Pancreas (tissue), 10 donors: ENCODE results near the gene TFEB. TPM values are rescaled to one million over a fixed set of nuclear protein-coding genes. Genes with fewer than 3 reads are reported as not detected.

Source experiments
- ATAC-seq, 4 donors: fragments of 200-7000 bp; cut with Tn5 transposase; one replicate each; pipeline versions ENCODE4 v1.8.0 to v1.9.1; 2020; ENCODE audit warnings: mild to moderate bottlenecking in 4 of 4, moderate library complexity in 4 of 4
- DNase-seq, 6 donors: peaks; one replicate each; pipeline ENCODE4 v3.0.0-alpha.2; 2020
- FAIRE-seq: peaks from 2 replicates; lab custom pipeline; 2012; peaks lifted over from hg19 to GRCh38; lab: Jason Lieb, UNC
- H3K27ac ChIP-seq, 4 donors: fragments of 200-600 bp; sonication (generic); 1 replicate in 3 of 4; 2 replicates in 1 of 4; pipeline versions ENCODE4 v1.5.0 to v1.8.0; 2020
- H3K27me3 ChIP-seq, 4 donors: fragments of 200-600 bp; one replicate each; pipeline ENCODE4 v1.8.0; 2021
- H3K36me3 ChIP-seq, 3 donors: fragments of 200-600 bp; sonication (generic) in 1 of 3; one replicate each; pipeline versions ENCODE4 v1.5.0 to v1.8.0; 2020 to 2021
- H3K4me1 ChIP-seq, 3 donors: fragments of 200-600 bp; one replicate each; pipeline ENCODE4 v1.8.0; 2021
- H3K4me3 ChIP-seq, 4 donors: fragments of 200-600 bp; sonication (generic) in 2 of 4; one replicate each; pipeline versions ENCODE4 v1.5.0 to v1.8.0; 2020 to 2021
- H3K9me3 ChIP-seq, 4 donors: fragments of 200-600 bp; one replicate each; pipeline ENCODE4 v1.8.0; 2021
- WGBS, 2 donors: extraction: QIAGEN DNeasy Blood & Tissue Kit; methylation state at CpG; one replicate each; pipeline ENCODE4 v1.1.7; 2013; 5-methylcytosine and 5-hydroxymethylcytosine counted together
- intact Hi-C, 3 donors: fragments of 100-400 bp; cut with DNase I; formaldehyde crosslinking; loops; one replicate each; pipeline versions ENCODE4 v1.11.1 to v1.14.2; 2022
- polyA plus RNA-seq, 2 donors: library from polyadenylated mRNA; stranded (reverse); fragments of 200-250 nt; gene quantifications; one replicate each; pipeline ENCODE4 v1.2.3, GENCODE V29; 2013
- total RNA-seq, 6 donors: library from RNA; stranded (reverse); fragmentation: NEBNext Ultra II Directional in 4 of 6; extraction: Animal tissue kit (Norgen Biotek cat#: 25700) in 4 of 6; gene quantifications; one replicate each; pipeline versions ENCODE4 v1.2.1 to v1.2.4, GENCODE V29; 2021 to 2023
- TF ChIP-seq, protein P1 (sequence below), 4 donors: fragments of 200-600 bp; sonication (generic) in 3 of 4; IDR thresholded peaks; one replicate each; pipeline versions ENCODE4 v1.5.0 to v1.8.0; 2021; ENCODE audit warnings: antibody characterized with exemption in 4 of 4
- donor health status: healthy with polysubstance abuse.
- donor health status: DM: no; HTN: no; CAD: no; lungs with moderate emphysema.
- donor health status: DM: no; HTN: no; CAD: no.
- donor health status: control.
- donor health status: control.
- donor health status: Bipolar disorder and iron deficiency.
- donor health status: DM: yes; HTN: yes; CAD: no.
- donor health status: DM: no; HTN: no; CAD: no.
- donor health status: DM: no; HTN: no; CAD: no.
- donor health status: DM: yes; HTN: yes; CAD: no.

TFEB gene
- total and polyA plus RNA-seq, 8 donors, result 6.5 to 49.4 (median 11.6) TPM

DNA sequence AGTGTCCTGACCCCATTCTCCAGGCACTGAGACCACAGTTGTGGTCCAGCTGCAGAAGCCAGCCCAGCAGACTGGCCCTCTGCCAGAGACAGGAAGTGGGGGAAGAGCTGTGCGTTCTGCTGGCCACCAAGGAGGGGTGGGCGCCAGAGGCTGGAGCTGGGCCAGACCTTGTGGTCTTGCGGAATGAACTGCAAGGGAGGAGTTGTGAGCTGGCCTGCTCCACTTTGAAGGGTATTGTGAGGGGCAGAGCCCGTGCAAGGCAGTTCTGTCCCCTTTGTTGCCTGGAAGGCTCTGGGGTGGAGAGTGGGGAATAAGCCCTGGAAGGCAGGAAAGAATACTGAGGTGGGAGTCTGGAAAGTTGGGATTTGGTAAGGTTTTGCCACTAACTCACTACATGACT, 100.8 kb downstream of the TFEB start:
- FAIRE-seq, result no peak
- Histone ChIP-seq H3K27me3 (peaks cover 0 to 14% (median 0%) of the 10 kb centered on the region in 4 donors), H3K36me3 (no peaks in the 10 kb centered on the region), H3K4me1 (peaks cover 3 to 5% (median 5%) of the 10 kb centered on the region in 3 donors), H3K9me3 (no peaks in the 10 kb centered on the region), H3K4me3 (no peak overlapping the region), H3K27ac (no peak overlapping the region)
- WGBS, 2 donors, result 62 to 64% methylated on average over 4 of the region's 4 CpGs
- TF ChIP-seq, protein P1, sequence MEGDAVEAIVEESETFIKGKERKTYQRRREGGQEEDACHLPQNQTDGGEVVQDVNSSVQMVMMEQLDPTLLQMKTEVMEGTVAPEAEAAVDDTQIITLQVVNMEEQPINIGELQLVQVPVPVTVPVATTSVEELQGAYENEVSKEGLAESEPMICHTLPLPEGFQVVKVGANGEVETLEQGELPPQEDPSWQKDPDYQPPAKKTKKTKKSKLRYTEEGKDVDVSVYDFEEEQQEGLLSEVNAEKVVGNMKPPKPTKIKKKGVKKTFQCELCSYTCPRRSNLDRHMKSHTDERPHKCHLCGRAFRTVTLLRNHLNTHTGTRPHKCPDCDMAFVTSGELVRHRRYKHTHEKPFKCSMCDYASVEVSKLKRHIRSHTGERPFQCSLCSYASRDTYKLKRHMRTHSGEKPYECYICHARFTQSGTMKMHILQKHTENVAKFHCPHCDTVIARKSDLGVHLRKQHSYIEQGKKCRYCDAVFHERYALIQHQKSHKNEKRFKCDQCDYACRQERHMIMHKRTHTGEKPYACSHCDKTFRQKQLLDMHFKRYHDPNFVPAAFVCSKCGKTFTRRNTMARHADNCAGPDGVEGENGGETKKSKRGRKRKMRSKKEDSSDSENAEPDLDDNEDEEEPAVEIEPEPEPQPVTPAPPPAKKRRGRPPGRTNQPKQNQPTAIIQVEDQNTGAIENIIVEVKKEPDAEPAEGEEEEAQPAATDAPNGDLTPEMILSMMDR (IDR thresholded peaks at IDR 0.05), result no peak
- DNase-seq, result peak in 1 of 6 donors; percentile 50
- no peak for ATAC-seq
- intact Hi-C loops, result no loop called here

Other genes starting within 250 kb of the TFEB start
- 10 to 100 TPM; 23.1 to 28.3 (median 25.3) TPM for gene FOXP4, start 189.2 kb downstream of the TFEB start, total RNA-seq
- gene FOXP4, start 189.2 kb downstream of the TFEB start, polyA plus RNA-seq, result 10 to 100 TPM; 27.4 to 29.3 TPM
- gene MDFI, start 97.1 kb downstream of the TFEB start, total RNA-seq, result 1 to 10 TPM in 5 of 6 donors, under 1 TPM in 1; 0.46 to 7.4 (median 1.8) TPM
- gene MDFI, start 97.1 kb downstream of the TFEB start, polyA plus RNA-seq, result 1 to 10 TPM; 2.0 to 5.6 TPM
- gene PGC, start 11.8 kb upstream of the TFEB start, total RNA-seq, result 10 to 100 TPM in 1 of 6 donors, 1 to 10 TPM in 5; 1.0 to 24.4 (median 3.2) TPM
- 10 to 100 TPM in 1 of 2 donors, 1 to 10 TPM in 1; 1.5 to 33.6 TPM for gene PGC, start 11.8 kb upstream of the TFEB start, polyA plus RNA-seq
- gene FRS3, start 44.3 kb upstream of the TFEB start, total RNA-seq, result 1 to 10 TPM; 2.1 to 5.2 (median 2.7) TPM
- gene FRS3, start 44.3 kb upstream of the TFEB start, polyA plus RNA-seq, result 1 to 10 TPM; 6.6 to 7.8 TPM
- 1 to 10 TPM in 4 of 6 donors, under 1 TPM in 2; 0.88 to 5.7 (median 1.3) TPM for gene PRICKLE4, start 45.2 kb upstream of the TFEB start, total RNA-seq
- 1 to 10 TPM; 2.6 to 2.7 TPM for gene PRICKLE4, start 45.2 kb upstream of the TFEB start, polyA plus RNA-seq
- gene TOMM6, start 52.1 kb upstream of the TFEB start, total RNA-seq, result 10 to 100 TPM; 48.6 to 86.2 (median 66.8) TPM
- 100 to 1,000 TPM; 123 to 196 TPM for gene TOMM6, start 52.1 kb upstream of the TFEB start, polyA plus RNA-seq
- gene USP49, start 159.8 kb upstream of the TFEB start, total RNA-seq, result 1 to 10 TPM in 5 of 6 donors, under 1 TPM in 1; 0.98 to 2.4 (median 1.4) TPM
- 1 to 10 TPM; 1.5 TPM for gene USP49, start 159.8 kb upstream of the TFEB start, polyA plus RNA-seq
- 10 to 100 TPM in 1 of 6 donors, 1 to 10 TPM in 5; 5.8 to 13.1 (median 8.7) TPM for gene MED20, start 185.5 kb upstream of the TFEB start, total RNA-seq
- 1 to 10 TPM; 5.3 to 9.3 TPM for gene MED20, start 185.5 kb upstream of the TFEB start, polyA plus RNA-seq
- gene BYSL, start 185.9 kb upstream of the TFEB start, total RNA-seq, result 10 to 100 TPM in 1 of 6 donors, 1 to 10 TPM in 5; 4.7 to 18.6 (median 8.2) TPM
- 10 to 100 TPM; 10.2 to 12.8 TPM for gene BYSL, start 185.9 kb upstream of the TFEB start, polyA plus RNA-seq
- gene CCND3, start 206.2 kb upstream of the TFEB start, total RNA-seq, result 10 to 100 TPM; 14.2 to 41.3 (median 20.8) TPM
- 10 to 100 TPM; 32.5 to 56.6 TPM for gene CCND3, start 206.2 kb upstream of the TFEB start, polyA plus RNA-seq